GM23338 (cell line): ENCODE results near the gene CENPH. TPM values are rescaled to one million over a fixed set of nuclear protein-coding genes. Genes with fewer than 3 reads are reported as not detected.
A peak's percentile ranks its signal among the peaks of the same experiment; 100 is the strongest.
"Not testable (repeated sequence)": the region's sequence is repeated elsewhere in the genome, so short reads cannot be mapped to it uniquely, and the experiment has no call there.

Experiments
- ATAC-seq: fragments of 200-7000 bp; cut with Tn5 transposase; 3 replicates; pipeline ENCODE4 v1.9.1; 2020
- DNase-seq: peaks from one replicate; pipeline ENCODE4 v3.0.0-alpha.2; 2015; ENCODE audit warnings: low spot score
- H2AFZ ChIP-seq: fragments of 200-600 bp; sonication (generic); 2 replicates; pipeline ENCODE4 v1.8.0; 2016; ENCODE audit warnings: antibody characterized with exemption, mild to moderate bottlenecking, moderate library complexity
- H3F3A ChIP-seq: fragments of 200-600 bp; sonication (generic); replicated peaks from 2 replicates; pipeline ENCODE4 v1.8.0; 2017; ENCODE audit warnings: antibody characterized with exemption, mixed run types, low read depth
- H3K27ac ChIP-seq: fragments of 200-600 bp; sonication (generic); 2 replicates; pipeline ENCODE4 v1.6.1; 2016; ENCODE audit warnings: low read depth
- H3K27me3 ChIP-seq: fragments of 200-600 bp; sonication (generic); 2 replicates; pipeline ENCODE4 v1.8.0; 2016; ENCODE audit warnings: mild to moderate bottlenecking, mixed run types, moderate library complexity; ENCODE audit not compliant: insufficient read depth
- H3K36me3 ChIP-seq: fragments of 200-600 bp; sonication (generic); 2 replicates; pipeline ENCODE4 v1.8.0; 2016; ENCODE audit warnings: mild to moderate bottlenecking; ENCODE audit not compliant: insufficient read depth
- H3K4me1 ChIP-seq: fragments of 200-600 bp; sonication (generic); 2 replicates; pipeline ENCODE4 v1.8.0; 2016; ENCODE audit warnings: mild to moderate bottlenecking, moderate library complexity; ENCODE audit not compliant: insufficient read depth
- H3K4me2 ChIP-seq: fragments of 200-600 bp; sonication (generic); 2 replicates; pipeline ENCODE4 v1.7.1; 2017; ENCODE audit warnings: mixed run types
- H3K4me3 ChIP-seq: fragments of 200-600 bp; sonication (generic); 2 replicates; pipeline ENCODE4 v1.6.1; 2016; ENCODE audit warnings: mixed run types
- H3K79me2 ChIP-seq: fragments of 200-600 bp; sonication (generic); replicated peaks from 2 replicates; pipeline ENCODE4 v1.8.0; 2017; ENCODE audit warnings: mild to moderate bottlenecking; ENCODE audit not compliant: insufficient read depth
- H3K9me2 ChIP-seq: fragments of 200-600 bp; sonication (generic); 2 replicates; pipeline ENCODE4 v1.8.0; 2017; ENCODE audit not compliant: insufficient read depth
- H4K20me1 ChIP-seq: fragments of 200-600 bp; sonication (generic); replicated peaks from 2 replicates; pipeline ENCODE4 v1.8.0; 2017; ENCODE audit warnings: mild to moderate bottlenecking; ENCODE audit not compliant: insufficient read depth
- H3K27ac Mint-ChIP-seq: 2 replicates; pipeline ENCODE4 v1.8.0; 2020; ENCODE audit warnings: inconsistent platforms, mild to moderate bottlenecking, moderate library complexity, mixed read lengths
- H3K27me3 Mint-ChIP-seq: 3 replicates; pipeline ENCODE4 v1.8.0; 2022; ENCODE audit warnings: low read depth, mild to moderate bottlenecking, moderate library complexity, mixed read lengths, inconsistent platforms; ENCODE audit not compliant: insufficient read depth, poor library complexity
- H3K36me3 Mint-ChIP-seq: 3 replicates; pipeline ENCODE4 v1.8.0; 2021; ENCODE audit warnings: low read depth, mild to moderate bottlenecking, inconsistent platforms, moderate library complexity, mixed read lengths
- H3K4me1 Mint-ChIP-seq: 3 replicates; pipeline ENCODE4 v1.8.0; 2020; ENCODE audit warnings: mild to moderate bottlenecking, inconsistent platforms, mixed read lengths
- H3K4me3 Mint-ChIP-seq: 3 replicates; pipeline ENCODE4 v1.8.0; 2021; ENCODE audit warnings: moderate library complexity, mild to moderate bottlenecking, inconsistent platforms, mixed read lengths
- H3K9me3 Mint-ChIP-seq: 3 replicates; pipeline ENCODE4 v1.8.0; 2020; ENCODE audit warnings: moderate library complexity, mild to moderate bottlenecking, inconsistent platforms, mixed read lengths
- ETS1 ChIP-seq: IDR thresholded peaks from 2 replicates; pipeline ENCODE4 v1.6.1; 2016; ENCODE audit warnings: antibody characterized with exemption
- EZH2 ChIP-seq: fragments of 200-600 bp; sonication (generic); IDR thresholded peaks from one replicate; pipeline ENCODE4 v1.8.0; 2017; ENCODE audit warnings: antibody characterized with exemption, mild to moderate bottlenecking, low read depth; ENCODE audit not compliant: unreplicated experiment
- EZH2phosphoT487 ChIP-seq: fragments of 200-600 bp; sonication (generic); IDR thresholded peaks from one replicate; pipeline ENCODE4 v1.8.1; 2018; ENCODE audit warnings: antibody characterized with exemption; ENCODE audit not compliant: unreplicated experiment
- JUNB ChIP-seq: IDR thresholded peaks from one replicate; pipeline ENCODE4 v1.6.1; 2016; ENCODE audit warnings: antibody characterized with exemption; ENCODE audit not compliant: unreplicated experiment
- NANOG ChIP-seq: IDR thresholded peaks from 2 replicates; pipeline ENCODE4 v1.6.1; 2016; ENCODE audit warnings: antibody characterized with exemption, borderline replicate concordance
- POLR2AphosphoS5 ChIP-seq: IDR thresholded peaks from 2 replicates; pipeline ENCODE4 v1.6.1; 2016; ENCODE audit warnings: antibody characterized with exemption, low read depth
- STAT1 ChIP-seq: IDR thresholded peaks from one replicate; pipeline ENCODE4 v1.6.1; 2016; ENCODE audit warnings: antibody characterized with exemption; ENCODE audit not compliant: unreplicated experiment
- ZNF114 ChIP-seq: fragments of 250-450 bp; sonication (Bioruptor Pico); IDR thresholded peaks from 2 replicates; pipeline ENCODE4 v1.5.0; 2020; ENCODE audit warnings: mild to moderate bottlenecking, moderate library complexity
- long read RNA-seq: library from polyadenylated mRNA; unstranded; transcript quantifications from one replicate; pipeline ENCODE4 v2.0.0, GENCODE V29; 2020; ENCODE audit not compliant: unreplicated experiment
- polyA plus RNA-seq: library from polyadenylated mRNA; unstranded; fragments of >200 nt; fragmentation: Nextera tagmentation; extraction: Ambion mirVana; gene quantifications from 2 replicates; pipeline ENCODE4 v1.2.1, GENCODE V29; 2016
- total RNA-seq: library from RNA; depleted of rRNA; stranded (reverse); fragments of >200 nt; shearing (Covaris generic); gene quantifications from 2 replicates; pipeline ENCODE4 v1.2.3, GENCODE V29; 2014; rRNA removed
- TF ChIP-seq, protein P1 (sequence below), 2 experiments: fragments of 200-600 bp in 1 of 2; sonication (generic) in 1 of 2; conservative IDR thresholded peaks; 2 replicates each; pipeline versions ENCODE4 v1.5.1 to v1.6.1; 2016 to 2017; ENCODE audit warnings: antibody characterized with exemption in 2 of 2, low read depth in 2 of 2, mild to moderate bottlenecking in 2 of 2, moderate library complexity in 1 of 2

The CENPH gene, protein sequence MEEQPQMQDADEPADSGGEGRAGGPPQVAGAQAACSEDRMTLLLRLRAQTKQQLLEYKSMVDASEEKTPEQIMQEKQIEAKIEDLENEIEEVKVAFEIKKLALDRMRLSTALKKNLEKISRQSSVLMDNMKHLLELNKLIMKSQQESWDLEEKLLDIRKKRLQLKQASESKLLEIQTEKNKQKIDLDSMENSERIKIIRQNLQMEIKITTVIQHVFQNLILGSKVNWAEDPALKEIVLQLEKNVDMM
- total RNA-seq (95.1 and 99.4 TPM in 2 replicates), polyA plus RNA-seq (102 and 107 TPM in 2 replicates)
- long read RNA-seq, transcript CENPH-201 (9 exons, 1,389 nt), result major isoform, 70 of 81 reads
- long read RNA-seq, partial matches to known transcripts, result 2 of 81 reads
- long read RNA-seq, other reads (novel, unspliced or antisense), result 4 of 81 reads

DNA sequence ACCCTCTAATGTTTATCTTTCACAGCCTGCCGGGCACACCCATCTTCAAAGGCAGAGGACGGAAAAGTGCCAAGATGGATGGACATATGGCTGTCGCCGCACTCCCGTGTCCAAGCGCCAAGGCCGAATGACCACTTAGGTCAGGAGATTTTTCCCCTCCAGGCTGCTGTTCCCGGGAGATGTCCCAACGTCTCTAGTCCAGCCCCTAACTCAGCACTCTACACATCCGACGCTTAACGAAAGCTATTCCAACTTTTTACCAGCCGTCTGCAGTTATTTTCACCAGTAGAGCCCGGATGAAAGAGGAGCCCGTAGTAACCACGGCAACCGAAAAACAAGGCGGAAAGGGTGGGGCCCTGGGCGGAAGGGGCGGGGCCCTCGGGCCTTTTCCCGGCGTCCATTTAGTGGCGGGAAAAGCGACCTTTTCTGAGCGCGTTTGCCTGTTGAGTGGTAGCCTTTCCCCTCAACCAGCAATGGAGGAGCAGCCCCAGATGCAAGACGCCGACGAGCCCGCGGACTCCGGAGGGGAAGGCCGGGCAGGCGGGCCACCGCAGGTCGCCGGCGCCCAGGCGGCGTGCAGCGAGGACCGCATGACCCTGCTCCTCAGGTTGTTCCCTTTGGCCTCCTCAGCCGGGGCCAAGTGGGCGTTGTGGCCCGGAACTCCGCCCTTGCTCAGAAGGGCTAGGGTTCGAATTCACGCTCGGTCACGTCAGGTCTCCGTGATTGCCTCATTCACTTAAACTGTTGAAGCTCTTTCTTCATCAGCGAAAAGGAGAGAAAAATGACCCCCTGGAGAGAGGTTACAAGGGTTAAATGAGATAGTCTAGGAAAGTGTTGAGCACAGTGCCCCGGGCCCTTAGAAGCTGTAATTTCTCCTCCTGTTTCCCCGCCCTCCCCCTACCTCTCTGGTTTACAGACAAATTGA is at the start of gene CENPH:
CENPH (plus strand) TSS at position 422 of the 925 bp plus-strand sequence; CDS start at position 474, 52 bp downstream.
- Mint-ChIP-seq H3K4me1 (no peaks in the 10 kb centered on the region; the same call in 1 of the 3 replicates), H3K9me3 (no peaks in the 10 kb centered on the region; the same call in 2 of the 3 replicates), H3K4me3 (peak within 1 kb of the TSS; percentile 98), H3K27ac (peak within 1 kb of the TSS; percentile 99), H3K36me3 (peaks cover 23% of the 10 kb centered on the region), H3K27me3 (peaks cover 10% of the 10 kb centered on the region)
- Histone ChIP-seq H3K9me2 (no peaks in the 10 kb centered on the region), H3K27ac (peak within 1 kb of the TSS; percentile 94), H3K27me3 (no peaks in the 10 kb centered on the region), H2AFZ (peak within 1 kb of the TSS; percentile 74), H3F3A (no peaks in the 10 kb centered on the region), H4K20me1 (no peaks in the 10 kb centered on the region), H3K4me2 (peak within 1 kb of the TSS; percentile 82), H3K36me3 (peaks cover 25% of the 10 kb centered on the region; the same call in 1 of the 2 replicates), H3K79me2 (peaks cover 11% of the 10 kb centered on the region; the same call in 1 of the 2 replicates), H3K4me1 (no peaks in the 10 kb centered on the region), H3K4me3 (peak within 1 kb of the TSS; percentile 66)
- 0 out of 2 replicates have a peak, but pooled peaks have one; percentile 31 for TF ChIP-seq ZNF114 (CRISPR knock-in tag)
- 0 out of 2 replicates have a peak, but pooled peaks have one; percentile 33 for TF ChIP-seq ETS1
- TF ChIP-seq EZH2phosphoT487, result no peak
- peak; percentile 91 for TF ChIP-seq POLR2AphosphoS5
- ATAC-seq, result peak; percentile 95
- peak; percentile 96 for DNase-seq

GRCh38 chr5:69140239-69140638 is 49.1 kb upstream of the CENPH start:
- H3K4me1 ChIP-seq, result peaks cover 13% of the 10 kb centered on the region
- not testable (repeated sequence) for H4K20me1 ChIP-seq, DNase-seq, H3F3A ChIP-seq, H3K36me3 ChIP-seq, H3K27ac ChIP-seq, H3K4me2 ChIP-seq, H3K79me2 ChIP-seq, H3K27me3 ChIP-seq, H3K36me3 Mint-ChIP-seq, H3K27ac Mint-ChIP-seq, ATAC-seq, H3K4me3 Mint-ChIP-seq, H3K9me2 ChIP-seq, H2AFZ ChIP-seq, H3K27me3 Mint-ChIP-seq, H3K4me3 ChIP-seq
- Mint-ChIP-seq H3K4me1 (peaks cover 12% of the 10 kb centered on the region), H3K9me3 (peaks cover 17% of the 10 kb centered on the region)

GRCh38 chr5:69140827-69141226 is 48.6 kb upstream of the CENPH start:
- Histone ChIP-seq H3K9me2 (no peaks in the 10 kb centered on the region), H3K27ac (no peak overlapping the region), H3K79me2 (no peaks in the 10 kb centered on the region), H3F3A (no peaks in the 10 kb centered on the region), H3K4me2 (no peak overlapping the region), H4K20me1 (no peaks in the 10 kb centered on the region), H3K4me3 (no peak overlapping the region), H2AFZ (no peak overlapping the region), H3K36me3 (no peaks in the 10 kb centered on the region), H3K4me1 (peaks cover 7% of the 10 kb centered on the region), H3K27me3 (no peaks in the 10 kb centered on the region)
- H3K27me3 Mint-ChIP-seq, result peaks cover 4% of the 10 kb centered on the region
- no peak overlapping the region for H3K4me3 Mint-ChIP-seq
- H3K36me3 Mint-ChIP-seq, result 0 out of 3 replicates have a peak, but pooled peaks cover 4% of the 10 kb centered on the region
- peaks cover 17% of the 10 kb centered on the region for H3K9me3 Mint-ChIP-seq
- DNase-seq, result no peak
- H3K27ac Mint-ChIP-seq, result no peak overlapping the region
- H3K4me1 Mint-ChIP-seq, result peaks cover 7% of the 10 kb centered on the region
- no peak for ATAC-seq
- TF ChIP-seq, protein P1, sequence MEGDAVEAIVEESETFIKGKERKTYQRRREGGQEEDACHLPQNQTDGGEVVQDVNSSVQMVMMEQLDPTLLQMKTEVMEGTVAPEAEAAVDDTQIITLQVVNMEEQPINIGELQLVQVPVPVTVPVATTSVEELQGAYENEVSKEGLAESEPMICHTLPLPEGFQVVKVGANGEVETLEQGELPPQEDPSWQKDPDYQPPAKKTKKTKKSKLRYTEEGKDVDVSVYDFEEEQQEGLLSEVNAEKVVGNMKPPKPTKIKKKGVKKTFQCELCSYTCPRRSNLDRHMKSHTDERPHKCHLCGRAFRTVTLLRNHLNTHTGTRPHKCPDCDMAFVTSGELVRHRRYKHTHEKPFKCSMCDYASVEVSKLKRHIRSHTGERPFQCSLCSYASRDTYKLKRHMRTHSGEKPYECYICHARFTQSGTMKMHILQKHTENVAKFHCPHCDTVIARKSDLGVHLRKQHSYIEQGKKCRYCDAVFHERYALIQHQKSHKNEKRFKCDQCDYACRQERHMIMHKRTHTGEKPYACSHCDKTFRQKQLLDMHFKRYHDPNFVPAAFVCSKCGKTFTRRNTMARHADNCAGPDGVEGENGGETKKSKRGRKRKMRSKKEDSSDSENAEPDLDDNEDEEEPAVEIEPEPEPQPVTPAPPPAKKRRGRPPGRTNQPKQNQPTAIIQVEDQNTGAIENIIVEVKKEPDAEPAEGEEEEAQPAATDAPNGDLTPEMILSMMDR (conservative IDR thresholded peaks at IDR 0.05; ENCODE audit: low read depth in 2 of 2), result no peak
- TF ChIP-seq ETS1 (no peak), NANOG (no peak), STAT1 (no peak), ZNF114 (CRISPR knock-in tag) (no peak), EZH2 (no peak), JUNB (no peak), POLR2AphosphoS5 (no peak)
